SK-N-MC (cell line): ENCODE results near the gene AHCTF1.
"Not testable (repeated sequence)": the region's sequence is repeated elsewhere in the genome, so short reads cannot be mapped to it uniquely, and the experiment has no call there.

ENCODE experiments used
- DNase-seq: peaks from one replicate; pipeline ENCODE4 v3.0.0-alpha.2; 2011; ENCODE audit warnings: low read depth, low spot score
- H3K27ac ChIP-seq: fragments of 200-600 bp; sonication (generic); 2 replicates; pipeline ENCODE4 v1.5.1; 2016; ENCODE audit warnings: mixed run types
- H3K36me3 ChIP-seq: fragments of 200-600 bp; sonication (generic); 2 replicates; pipeline ENCODE4 v1.6.1; 2017; ENCODE audit warnings: antibody characterized with exemption, low read length, mixed read lengths; ENCODE audit not compliant: insufficient read depth
- H3K4me3 ChIP-seq: fragments of 200-600 bp; sonication (generic); 2 replicates; pipeline ENCODE4 v1.5.1; 2016
- H3K9ac ChIP-seq: fragments of 200-600 bp; sonication (generic); 2 replicates; pipeline ENCODE4 v1.8.0; 2017; ENCODE audit warnings: mixed run types, mixed read lengths; ENCODE audit not compliant: insufficient read length
- H3K9me3 ChIP-seq: fragments of 200-600 bp; sonication (generic); 2 replicates; pipeline ENCODE4 v1.6.1; 2017; ENCODE audit warnings: low read depth, mild to moderate bottlenecking, antibody characterized with exemption, low read length, moderate library complexity, mixed read lengths
- EZH2 ChIP-seq: fragments of 200-600 bp; sonication (generic); IDR thresholded peaks from one replicate; pipeline ENCODE4 v1.6.1; 2017; ENCODE audit warnings: antibody characterized with exemption
- FOXP2 ChIP-seq: optimal IDR thresholded peaks from 2 replicates; pipeline ENCODE3; 2011; ENCODE audit warnings: mild to moderate bottlenecking, moderate library complexity; ENCODE audit not compliant: insufficient read depth; ENCODE audit errors: extremely low read length, control extremely low read depth
- POLR2AphosphoS5 ChIP-seq: IDR thresholded peaks from 2 replicates; pipeline ENCODE4 v1.6.1; 2012; ENCODE audit warnings: mild to moderate bottlenecking, low read depth, low read length, borderline replicate concordance

The AHCTF1 gene

DNA sequence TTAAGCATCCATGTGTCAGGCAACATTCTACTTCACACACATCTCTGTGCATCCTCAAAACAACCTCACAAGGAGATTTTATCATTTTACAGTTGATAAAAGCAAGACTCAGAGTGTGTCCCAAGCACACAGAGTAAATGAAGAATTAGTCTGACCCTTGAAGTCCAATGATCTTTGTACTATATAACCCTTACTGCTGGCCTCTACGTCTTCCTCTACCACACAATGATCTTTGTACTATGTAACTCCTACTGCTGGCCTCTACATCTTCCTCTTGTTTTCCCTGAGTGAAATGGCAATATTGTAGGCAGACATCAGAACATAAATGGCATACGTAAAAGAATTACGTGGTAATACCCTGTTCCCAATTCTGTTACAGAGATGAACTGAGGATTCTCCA lies 55.3 kb downstream of the AHCTF1 start:
- Histone ChIP-seq H3K36me3 (peaks cover 76% of the 10 kb centered on the region), H3K9me3 (no peaks in the 10 kb centered on the region), H3K27ac (no peak overlapping the region), H3K9ac (no peak overlapping the region), H3K4me3 (no peak overlapping the region)
- no peak for DNase-seq
- no peak for TF ChIP-seq FOXP2
- TF ChIP-seq EZH2: no peak
- TF ChIP-seq POLR2AphosphoS5: no peak

DNA sequence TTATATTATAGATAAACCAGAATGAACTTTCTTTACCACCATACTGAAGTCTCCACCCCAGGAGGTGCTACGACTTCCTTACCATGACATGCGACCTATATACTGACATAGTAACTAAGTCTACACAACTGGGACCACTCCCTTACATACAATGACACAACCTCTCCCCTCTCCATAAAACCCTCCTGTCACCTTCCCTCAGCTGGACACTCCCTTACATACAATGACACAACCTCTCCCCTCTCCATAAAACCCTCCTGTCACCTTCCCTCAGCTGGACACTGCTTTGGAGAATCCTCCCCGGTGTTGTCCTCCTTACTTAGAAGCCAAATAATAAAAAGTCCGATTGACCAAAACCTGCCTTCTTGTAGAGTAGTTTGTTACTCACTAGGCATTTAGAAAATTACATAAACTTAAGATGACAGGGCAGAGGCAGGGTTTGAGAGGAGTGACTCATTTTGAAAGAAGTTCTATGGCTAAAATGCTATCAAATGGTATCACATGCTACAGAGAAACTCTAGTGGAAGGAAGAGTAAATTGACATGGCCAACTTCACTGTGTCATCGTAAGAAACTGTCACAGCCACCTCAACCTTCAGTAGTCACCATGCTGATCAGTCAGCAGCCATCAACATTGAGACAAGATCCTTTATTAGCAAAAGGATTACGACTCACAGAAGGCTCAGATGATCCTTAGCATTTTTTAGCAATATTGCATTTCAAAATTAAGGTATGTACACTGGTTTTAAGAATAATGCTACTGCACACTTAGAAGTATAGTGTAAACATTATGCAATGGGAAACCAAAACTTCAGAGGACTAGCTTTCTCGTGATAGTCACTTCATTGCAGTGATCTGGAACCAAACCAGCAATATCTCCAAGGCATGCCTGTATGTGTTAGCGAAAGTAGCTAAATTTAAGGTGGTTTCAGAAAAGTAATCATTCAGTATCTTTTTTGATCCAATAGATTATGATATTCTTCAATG lies 56.4 kb downstream of the AHCTF1 start:
- Histone ChIP-seq H3K4me3 (no peak overlapping the region), H3K36me3 (peaks cover 83% of the 10 kb centered on the region), H3K9me3 (no peaks in the 10 kb centered on the region), H3K27ac (no peak overlapping the region), H3K9ac (no peak overlapping the region)
- DNase-seq: no peak
- TF ChIP-seq FOXP2: no peak
- no peak for TF ChIP-seq POLR2AphosphoS5
- TF ChIP-seq EZH2: no peak

DNA sequence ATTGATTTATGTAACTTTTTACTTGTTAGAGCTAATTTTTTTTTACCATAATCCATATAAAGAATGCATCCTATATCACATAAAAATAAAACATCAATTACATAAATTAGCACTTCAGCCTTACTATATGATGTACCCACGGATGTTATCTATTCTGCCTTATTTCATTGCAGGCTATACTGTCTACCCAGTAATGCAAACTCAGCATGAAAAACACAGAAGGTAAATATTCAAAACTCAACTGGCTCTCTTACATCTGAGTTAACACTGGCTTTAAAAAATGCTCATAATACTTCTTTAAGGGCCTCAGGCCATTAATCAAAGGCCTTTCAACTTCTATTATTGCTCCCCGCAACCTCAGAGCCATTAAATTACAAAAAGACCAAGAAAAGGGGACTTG lies 65.8 kb downstream of the AHCTF1 start:
- no peak for DNase-seq
- Histone ChIP-seq H3K36me3 (peaks cover 80% of the 10 kb centered on the region), H3K9me3 (no peaks in the 10 kb centered on the region), H3K9ac (no peak overlapping the region), H3K4me3 (no peak overlapping the region), H3K27ac (peak overlapping the region; percentile 25; the same call in 1 of the 2 replicates)
- TF ChIP-seq FOXP2 (no peak), EZH2 (no peak), POLR2AphosphoS5 (no peak)

DNA sequence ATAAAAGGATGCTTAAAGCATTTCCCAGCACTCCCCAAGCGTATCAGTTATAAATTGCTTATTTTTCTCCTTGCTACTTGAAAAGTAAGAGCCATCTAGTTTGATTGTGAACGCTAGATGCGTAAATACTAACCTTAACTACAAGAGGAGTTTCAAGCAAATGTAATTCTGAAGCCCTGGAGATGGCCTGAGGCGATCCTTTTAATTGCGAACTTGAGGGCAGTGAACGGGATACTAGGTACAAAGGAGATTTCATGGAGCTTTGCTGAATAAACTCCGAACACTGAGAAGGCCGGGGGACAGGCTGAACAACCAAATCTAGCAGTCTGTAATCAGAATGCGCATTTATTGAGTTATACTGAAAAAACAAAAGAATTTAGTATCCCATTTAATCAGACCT lies 68.0 kb downstream of the AHCTF1 start:
- H3K36me3 ChIP-seq: peaks cover 81% of the 10 kb centered on the region
- H3K9ac ChIP-seq, H3K9me3 ChIP-seq, H3K27ac ChIP-seq, H3K4me3 ChIP-seq, DNase-seq: not testable (repeated sequence)

DNA sequence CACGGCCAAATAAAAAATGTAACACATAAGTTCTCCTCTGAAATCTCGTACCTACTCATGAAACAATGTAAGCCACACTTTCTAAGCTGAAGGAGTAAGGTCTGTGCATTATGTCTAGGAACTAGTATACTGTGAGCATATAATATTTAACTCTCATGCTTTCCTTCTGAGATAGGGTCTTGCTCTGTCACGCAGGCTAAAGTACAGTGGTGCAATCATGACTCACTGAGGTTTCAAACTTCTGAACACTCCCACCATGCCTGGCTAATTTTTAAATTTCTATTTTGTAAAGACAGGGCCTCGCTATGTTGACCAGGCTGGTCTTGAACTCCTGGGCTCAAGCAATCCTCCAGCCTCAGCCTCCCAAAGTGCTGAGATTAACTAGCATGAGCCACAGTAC lies 71.3 kb downstream of the AHCTF1 start:
- H3K4me3 ChIP-seq: no peak overlapping the region
- no peaks in the 10 kb centered on the region for H3K9me3 ChIP-seq
- H3K27ac ChIP-seq: no peak overlapping the region
- DNase-seq: no peak
- TF ChIP-seq POLR2AphosphoS5 (no peak), EZH2 (no peak), FOXP2 (no peak)
- H3K9ac ChIP-seq: no peak overlapping the region
- H3K36me3 ChIP-seq: peaks cover 86% of the 10 kb centered on the region

DNA sequence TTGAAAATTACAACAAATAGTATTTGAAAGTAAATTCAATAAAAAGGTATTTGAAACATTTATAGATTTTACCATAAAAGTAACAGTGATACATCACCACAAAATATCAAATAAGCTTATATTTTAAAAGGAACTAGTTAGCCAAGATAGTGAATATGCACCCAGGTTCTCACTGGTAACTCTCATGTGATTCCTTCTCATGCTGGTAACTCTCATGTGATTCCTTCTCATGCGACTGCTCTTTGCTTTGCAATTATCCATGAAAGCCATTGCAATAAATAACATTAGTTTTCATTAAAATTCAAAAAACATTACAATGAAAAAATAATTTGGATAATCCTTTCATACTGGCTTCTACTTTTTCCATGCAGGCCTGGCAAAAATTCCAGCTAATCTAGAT lies 75.4 kb downstream of the AHCTF1 start:
- DNase-seq: no peak

DNA sequence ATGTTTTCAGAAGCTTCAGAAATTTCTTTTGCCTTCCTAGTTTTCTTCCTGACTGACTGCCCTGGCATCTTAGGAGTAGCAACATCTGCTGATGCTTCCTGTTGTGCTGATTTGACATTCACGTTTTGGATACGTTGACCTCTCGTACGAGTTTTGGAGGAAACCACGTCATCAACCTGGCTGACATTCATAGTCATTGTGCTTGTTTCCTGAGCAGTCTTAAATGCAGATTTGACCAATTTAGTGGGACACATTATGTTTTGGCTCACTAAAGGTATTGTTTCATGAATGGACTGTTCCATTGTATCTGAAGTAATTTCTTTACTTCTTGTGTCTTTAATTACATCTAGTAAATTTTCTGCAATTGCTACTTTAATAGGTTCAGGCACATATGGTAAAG lies 81.1 kb downstream of the AHCTF1 start:
- peaks cover 88% of the 10 kb centered on the region for H3K36me3 ChIP-seq
- H3K9ac ChIP-seq, H3K4me3 ChIP-seq, DNase-seq, H3K9me3 ChIP-seq, H3K27ac ChIP-seq: not testable (repeated sequence)

More for the DNA sequence above, 75.4 kb downstream of the AHCTF1 start:
- peaks cover 91% of the 10 kb centered on the region for H3K36me3 ChIP-seq
- TF ChIP-seq POLR2AphosphoS5 (no peak), FOXP2 (no peak), EZH2 (no peak)
- H3K9ac ChIP-seq: no peak overlapping the region
- H3K27ac ChIP-seq: no peak overlapping the region
- no peak overlapping the region for H3K4me3 ChIP-seq
- no peaks in the 10 kb centered on the region for H3K9me3 ChIP-seq

DNA sequence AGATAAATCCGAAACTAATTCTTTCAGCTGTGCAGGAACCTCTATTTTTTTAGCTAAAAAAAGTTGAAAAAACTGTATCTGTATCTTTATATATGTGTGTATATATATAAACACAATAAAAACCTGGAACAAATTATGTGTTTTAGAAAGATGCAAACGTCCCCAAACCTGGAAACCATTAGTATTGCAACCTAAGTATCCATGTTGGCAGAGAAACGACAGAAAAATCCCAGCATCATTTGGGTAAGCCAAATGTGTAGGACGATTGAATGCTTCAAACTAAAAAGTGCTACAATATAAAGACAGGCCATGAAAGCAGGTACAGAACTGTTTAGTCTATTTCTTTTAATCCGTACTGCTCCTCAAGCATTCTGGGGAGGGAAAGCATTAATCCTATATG lies 87.9 kb downstream of the AHCTF1 start:
- H3K9me3 ChIP-seq: no peaks in the 10 kb centered on the region

DNA sequence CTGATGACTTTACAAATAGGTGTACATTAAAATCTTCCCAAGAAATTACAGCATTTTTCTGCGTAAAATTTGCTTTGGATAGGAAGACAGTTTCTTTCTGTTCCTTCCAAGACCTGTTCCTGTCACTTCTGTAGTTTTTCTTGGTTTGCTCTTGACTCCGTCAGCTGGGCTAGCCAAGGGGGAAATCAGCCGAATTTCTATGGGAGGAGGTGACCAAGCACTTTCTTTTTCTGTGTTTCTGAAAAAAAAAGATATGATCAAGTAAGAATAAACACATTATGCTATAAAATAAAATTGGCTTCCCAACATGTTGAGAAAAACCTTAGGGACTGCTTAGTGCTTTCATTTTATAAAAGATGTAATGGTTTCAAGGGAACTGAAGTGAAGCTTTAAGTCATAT lies 91.0 kb downstream of the AHCTF1 start:
- H3K4me3 ChIP-seq, H3K9me3 ChIP-seq, DNase-seq, H3K27ac ChIP-seq, H3K9ac ChIP-seq: not testable (repeated sequence)
- H3K36me3 ChIP-seq: peaks cover 48% of the 10 kb centered on the region

More for the DNA sequence above, 87.9 kb downstream of the AHCTF1 start:
- TF ChIP-seq FOXP2 (no peak), EZH2 (no peak), POLR2AphosphoS5 (no peak)
- H3K36me3 ChIP-seq: peaks cover 76% of the 10 kb centered on the region
- no peak for DNase-seq
- no peak overlapping the region for H3K4me3 ChIP-seq
- H3K9ac ChIP-seq: no peak overlapping the region
- no peak overlapping the region for H3K27ac ChIP-seq
